AG04450 (cell line): Measurements from ENCODE around the gene CIDEC. TPM values are rescaled to one million over a fixed set of nuclear protein-coding genes. Genes with fewer than 3 reads are reported as not detected.

Experiments
- CTCF ChIA-PET: fragments of 300-600, 350-600 bp; formaldehyde crosslinking; extraction: SDS; loops from one replicate; lab custom pipeline; 2022; ENCODE audit warnings: antibody characterized with exemption, inconsistent platforms; lab: Charles Lee
- POLR2A ChIA-PET: fragments of 350-600 bp; formaldehyde crosslinking; extraction: SDS; loops from one replicate; lab custom pipeline; 2021; ENCODE audit warnings: antibody characterized with exemption, inconsistent platforms; lab: Yijun Ruan, JAX
- DNase-seq: peaks from one replicate; pipeline ENCODE4 v3.0.0-alpha.2; 2011; ENCODE audit warnings: low read depth, low spot score
- H3K27ac ChIP-seq: one replicate; pipeline ENCODE4 v1.5.1; 2012; ENCODE audit warnings: low read depth, low read length, control low read depth
- H3K27me3 ChIP-seq: one replicate; pipeline ENCODE4 v1.6.0; 2012; ENCODE audit warnings: low read length; ENCODE audit not compliant: control insufficient read depth, insufficient read depth
- H3K4me3 ChIP-seq: 2 replicates; pipeline ENCODE4 v1.5.1; 2011; ENCODE audit warnings: mild to moderate bottlenecking, low read depth, low read length, control low read depth
- H3K9me3 ChIP-seq: 2 replicates; pipeline ENCODE4 v1.5.1; 2012; ENCODE audit warnings: low read length; ENCODE audit not compliant: control insufficient read depth, insufficient read depth
- polyA plus RNA-seq: library from polyadenylated mRNA; depleted of rRNA; stranded (reverse); fragments of >200 nt; gene quantifications from 2 replicates; pipeline ENCODE4 v1.2.3, GENCODE V29; 2011
- TF ChIP-seq, protein P1 (sequence below): IDR thresholded peaks from 2 replicates; pipeline ENCODE4 v1.5.1; 2011; ENCODE audit warnings: low read depth, low read length, control low read depth, inconsistent platforms

CIDEC gene
- polyA plus RNA-seq, 1 experiment = not detected

DNA sequence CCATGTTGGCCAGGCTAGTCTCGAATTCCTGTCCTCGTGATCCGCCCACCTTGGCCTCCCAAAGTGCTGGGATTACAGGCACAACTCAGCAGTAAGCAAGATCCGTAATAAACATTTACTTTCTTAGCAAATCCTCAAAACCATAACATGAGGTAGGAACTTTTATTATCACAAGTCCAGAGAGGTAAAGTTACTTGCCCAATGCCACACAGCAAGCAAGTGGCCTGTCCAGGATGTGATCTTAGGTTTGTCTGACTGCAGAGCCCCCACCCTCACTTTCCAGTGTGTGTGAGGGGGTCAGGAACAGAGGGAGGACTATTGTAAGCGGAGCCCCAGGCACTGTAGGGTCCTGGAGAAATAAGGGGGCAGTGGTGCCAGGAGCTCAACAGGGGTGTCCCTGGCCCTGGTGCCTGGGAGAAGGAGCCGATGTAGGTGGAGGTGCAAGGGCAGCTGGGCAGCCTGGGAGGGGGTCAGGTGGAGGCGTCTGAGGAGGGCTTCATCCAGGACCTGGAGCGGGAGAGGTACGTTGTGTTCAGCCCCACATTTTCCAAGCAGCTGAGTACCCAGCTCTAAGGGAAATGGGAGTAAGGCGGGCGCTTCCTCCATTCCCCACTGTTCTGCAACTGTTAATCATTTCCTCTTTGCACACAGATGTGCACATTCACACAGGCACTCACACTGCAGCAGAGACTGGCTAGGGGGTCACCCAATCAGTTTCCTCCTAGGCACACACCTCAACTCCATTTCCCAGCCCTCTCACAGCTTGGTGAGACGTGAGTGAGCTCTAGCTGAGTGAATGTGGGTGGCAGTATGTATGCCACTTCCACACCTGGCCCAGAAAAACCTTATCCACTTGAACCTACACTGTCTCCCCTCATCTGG lies 42.1 kb downstream of the CIDEC start:
- ChIA-PET POLR2A (interaction anchor here (0.6 kb wide), 1 partner anchor 21 kb away, joined by 5 read pairs; no protein-coding TSS in a partner anchor), CTCF (interaction anchor here (0.6 to 1.0 kb wide), 2 partner anchors 34 to 900 kb away, joined by 4 to 8 read pairs; no protein-coding TSS in a partner anchor)
- Histone ChIP-seq H3K27me3 (no peaks in the 10 kb centered on the region), H3K9me3 (no peaks in the 10 kb centered on the region), H3K27ac (no peak overlapping the region), H3K4me3 (no peak overlapping the region)
- DNase-seq = no peak
- TF ChIP-seq, protein P1, sequence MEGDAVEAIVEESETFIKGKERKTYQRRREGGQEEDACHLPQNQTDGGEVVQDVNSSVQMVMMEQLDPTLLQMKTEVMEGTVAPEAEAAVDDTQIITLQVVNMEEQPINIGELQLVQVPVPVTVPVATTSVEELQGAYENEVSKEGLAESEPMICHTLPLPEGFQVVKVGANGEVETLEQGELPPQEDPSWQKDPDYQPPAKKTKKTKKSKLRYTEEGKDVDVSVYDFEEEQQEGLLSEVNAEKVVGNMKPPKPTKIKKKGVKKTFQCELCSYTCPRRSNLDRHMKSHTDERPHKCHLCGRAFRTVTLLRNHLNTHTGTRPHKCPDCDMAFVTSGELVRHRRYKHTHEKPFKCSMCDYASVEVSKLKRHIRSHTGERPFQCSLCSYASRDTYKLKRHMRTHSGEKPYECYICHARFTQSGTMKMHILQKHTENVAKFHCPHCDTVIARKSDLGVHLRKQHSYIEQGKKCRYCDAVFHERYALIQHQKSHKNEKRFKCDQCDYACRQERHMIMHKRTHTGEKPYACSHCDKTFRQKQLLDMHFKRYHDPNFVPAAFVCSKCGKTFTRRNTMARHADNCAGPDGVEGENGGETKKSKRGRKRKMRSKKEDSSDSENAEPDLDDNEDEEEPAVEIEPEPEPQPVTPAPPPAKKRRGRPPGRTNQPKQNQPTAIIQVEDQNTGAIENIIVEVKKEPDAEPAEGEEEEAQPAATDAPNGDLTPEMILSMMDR = no peak

DNA sequence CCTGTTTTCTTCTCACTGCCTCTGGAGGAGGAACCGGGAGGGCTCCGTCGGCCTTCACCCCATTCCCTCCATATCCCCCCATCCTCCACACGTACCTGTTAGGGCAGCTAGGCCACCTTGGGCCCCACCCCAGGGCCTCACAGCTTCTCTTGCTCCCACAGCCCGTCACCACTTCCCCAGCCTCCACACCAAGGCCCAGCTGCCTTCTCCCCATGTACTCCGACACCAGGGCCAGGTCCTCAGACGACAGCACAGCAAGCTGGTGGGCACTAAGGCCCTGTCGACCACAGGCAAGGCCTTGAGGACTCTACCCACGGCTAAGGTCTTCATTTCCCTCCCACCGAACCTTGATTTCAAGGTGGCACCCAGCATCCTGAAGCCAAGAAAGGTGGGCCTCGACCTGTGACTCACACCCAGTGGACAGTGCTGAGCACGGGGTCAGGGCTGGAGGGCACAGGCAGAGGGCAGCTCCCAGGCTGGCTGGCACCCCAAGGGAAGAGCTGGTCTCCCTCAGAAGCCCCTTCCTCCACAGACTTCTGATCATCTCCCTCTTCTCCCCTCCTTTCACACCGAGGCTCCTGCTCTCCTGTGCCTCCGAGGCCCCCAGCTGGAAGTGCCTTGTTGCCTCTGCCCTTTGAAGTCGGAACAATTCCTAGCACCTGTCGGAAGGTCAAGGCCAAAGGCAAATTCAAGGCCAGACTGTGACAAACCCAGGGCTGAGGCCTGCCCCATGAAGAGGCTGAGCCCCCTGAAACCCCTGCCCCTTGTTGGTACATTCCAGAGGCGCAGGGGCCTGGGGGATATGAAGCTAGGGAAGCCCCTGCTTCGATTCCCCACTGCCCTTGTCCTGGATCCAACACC lies 45.3 kb downstream of the CIDEC start:
- Histone ChIP-seq H3K27ac (no peak overlapping the region), H3K4me3 (no peak overlapping the region), H3K27me3 (no peaks in the 10 kb centered on the region), H3K9me3 (no peaks in the 10 kb centered on the region)
- ChIA-PET POLR2A (interaction anchor here (0.6 kb wide), 1 partner anchor 352 kb away, joined by 8 read pairs; no protein-coding TSS in a partner anchor), CTCF (interaction anchor here (1.2 kb wide), 1 partner anchor 15 kb away, joined by 9 read pairs; no protein-coding TSS in a partner anchor)
- no peak for DNase-seq
- TF ChIP-seq, protein P1 = no peak

- ChIA-PET POLR2A (no interaction called here), CTCF (no interaction called here)
- no peak overlapping the region for H3K27ac ChIP-seq
- no peak overlapping the region for H3K4me3 ChIP-seq
- DNase-seq = no peak
- no peaks in the 10 kb centered on the region for H3K27me3 ChIP-seq
- H3K9me3 ChIP-seq = no peaks in the 10 kb centered on the region
- TF ChIP-seq, protein P1 = no peak
Measured at GRCh38 chr3:9833078-9833477, 47.0 kb downstream of the CIDEC start.

DNA sequence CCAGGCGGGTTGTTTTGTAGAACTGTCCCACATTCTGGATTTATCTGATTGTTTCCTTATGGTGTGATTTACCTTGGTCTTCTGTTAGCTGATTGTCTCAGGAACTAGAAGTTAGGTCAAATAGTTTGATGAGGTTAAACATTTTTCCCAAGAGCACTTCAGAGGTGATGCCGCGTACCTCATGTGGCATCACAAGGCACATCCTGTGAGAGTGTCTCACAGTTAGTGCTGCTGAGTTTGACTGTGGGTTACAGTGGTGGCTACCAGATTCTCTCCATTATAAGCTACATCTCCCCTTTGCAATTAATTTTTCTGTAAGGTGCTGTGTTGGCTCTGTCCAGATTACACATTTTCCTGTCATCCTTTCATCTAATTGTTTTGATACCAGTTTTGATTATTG lies 48.8 kb downstream of the CIDEC start:
- DNase-seq = no peak
- POLR2A ChIA-PET = interaction anchor here (0.6 kb wide), 2 partner anchors 10 to 1737 kb away, joined by 4 read pairs; no protein-coding TSS in a partner anchor
- TF ChIP-seq, protein P1 = no peak
- CTCF ChIA-PET = interaction anchor here (0.6 to 1.3 kb wide), 2 partner anchors 102 to 195 kb away, joined by 4 to 5 read pairs; no protein-coding TSS in a partner anchor
- H3K4me3 ChIP-seq = no peak overlapping the region
- H3K27ac ChIP-seq = no peak overlapping the region
- no peaks in the 10 kb centered on the region for H3K9me3 ChIP-seq
- H3K27me3 ChIP-seq = no peaks in the 10 kb centered on the region
